ENCODE measurements around the gene METTL16. TPM values are rescaled to one million over a fixed set of nuclear protein-coding genes. Genes with fewer than 3 reads are reported as not detected.
"Not testable (repeated sequence)": the region's sequence is repeated elsewhere in the genome, so short reads cannot be mapped to it uniquely, and the experiment has no call there.

Gene METTL16
- total RNA-seq, 3 donors from 2014 or later, result 69.7 to 73.9 (median 70.0) TPM

- H3K9me3 Mint-ChIP-seq; ATAC-seq; DNase-seq; H3K4me3 Mint-ChIP-seq; H3K36me3 Mint-ChIP-seq (ENCODE audit: insufficient read depth); H3K4me1 Mint-ChIP-seq (ENCODE audit: low read depth); H3K27me3 Mint-ChIP-seq (ENCODE audit: low read depth): not testable (repeated sequence)
Measured at GRCh38 chr17:2521775-2522410, 10.2 kb upstream of the METTL16 start.

GRCh38 chr17:2521257-2521656, 9.6 kb upstream of the METTL16 start:
- H3K36me3 Mint-ChIP-seq (ENCODE audit: insufficient read depth), result no peaks in the 10 kb centered on the region
- DNase-seq (no peak), ATAC-seq (no peak)
- H3K27me3 Mint-ChIP-seq (ENCODE audit: low read depth), result no peaks in the 10 kb centered on the region
- H3K9me3 Mint-ChIP-seq, result no peaks in the 10 kb centered on the region
- H3K4me3 Mint-ChIP-seq, result no peak overlapping the region
- H3K4me1 Mint-ChIP-seq (ENCODE audit: low read depth), result no peaks in the 10 kb centered on the region

- H3K36me3 Mint-ChIP-seq (ENCODE audit: insufficient read depth), result no peaks in the 10 kb centered on the region
- no peak for ATAC-seq
Measured at GRCh38 chr17:2517539-2517938, 5.9 kb upstream of the METTL16 start.

DNA sequence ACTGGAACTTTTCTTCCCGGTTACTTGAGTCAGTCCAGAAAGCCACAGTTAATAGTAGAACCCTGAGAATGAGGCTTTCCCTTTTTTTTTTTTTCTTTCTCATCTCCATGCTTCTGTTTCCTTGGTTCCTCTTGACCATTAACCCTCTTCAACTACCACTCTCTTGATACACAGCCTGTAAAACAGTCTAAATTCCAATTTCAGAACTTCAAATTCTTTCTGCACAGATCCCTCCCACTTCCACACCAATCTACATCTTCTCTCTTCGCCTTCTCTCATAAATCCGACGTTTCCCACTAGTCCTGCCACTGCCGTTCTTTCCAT, 588 bp downstream of the METTL16 start:
- ATAC-seq, result no peak
- peaks cover 14% of the 10 kb centered on the region for H3K4me1 Mint-ChIP-seq (ENCODE audit: low read depth)
- H3K4me3 Mint-ChIP-seq, result no peak overlapping the region
- H3K9me3 Mint-ChIP-seq, result no peaks in the 10 kb centered on the region
- H3K27me3 Mint-ChIP-seq (ENCODE audit: low read depth), result no peaks in the 10 kb centered on the region
- DNase-seq, result no peak
- peaks cover 10% of the 10 kb centered on the region for H3K36me3 Mint-ChIP-seq (ENCODE audit: insufficient read depth)

More at GRCh38 chr17:2517539-2517938, 5.9 kb upstream of the METTL16 start:
- no peaks in the 10 kb centered on the region for H3K9me3 Mint-ChIP-seq
- DNase-seq, result no peak
- no peaks in the 10 kb centered on the region for H3K27me3 Mint-ChIP-seq (ENCODE audit: low read depth)
- no peaks in the 10 kb centered on the region for H3K4me1 Mint-ChIP-seq (ENCODE audit: low read depth)
- no peak overlapping the region for H3K4me3 Mint-ChIP-seq

GRCh38 chr17:2510559-2510958, 1.1 kb downstream of the METTL16 start:
- Mint-ChIP-seq H3K27me3 (ENCODE audit: low read depth) (no peaks in the 10 kb centered on the region), H3K4me1 (ENCODE audit: low read depth) (peaks cover 18% of the 10 kb centered on the region), H3K9me3 (no peaks in the 10 kb centered on the region), H3K4me3 (no peak overlapping the region), H3K36me3 (ENCODE audit: insufficient read depth) (peaks cover 12% of the 10 kb centered on the region)
- DNase-seq, result no peak
- ATAC-seq, result no peak

- H3K4me1 Mint-ChIP-seq (ENCODE audit: low read depth), result peaks cover 27% of the 10 kb centered on the region
- no peaks in the 10 kb centered on the region for H3K9me3 Mint-ChIP-seq
- H3K27me3 Mint-ChIP-seq (ENCODE audit: low read depth), result no peaks in the 10 kb centered on the region
- no peak overlapping the region for H3K4me3 Mint-ChIP-seq
- peaks cover 16% of the 10 kb centered on the region for H3K36me3 Mint-ChIP-seq (ENCODE audit: insufficient read depth)
- no peak for ATAC-seq
- no peak for DNase-seq
Measured at GRCh38 chr17:2508035-2508434, 3.7 kb downstream of the METTL16 start.

DNA sequence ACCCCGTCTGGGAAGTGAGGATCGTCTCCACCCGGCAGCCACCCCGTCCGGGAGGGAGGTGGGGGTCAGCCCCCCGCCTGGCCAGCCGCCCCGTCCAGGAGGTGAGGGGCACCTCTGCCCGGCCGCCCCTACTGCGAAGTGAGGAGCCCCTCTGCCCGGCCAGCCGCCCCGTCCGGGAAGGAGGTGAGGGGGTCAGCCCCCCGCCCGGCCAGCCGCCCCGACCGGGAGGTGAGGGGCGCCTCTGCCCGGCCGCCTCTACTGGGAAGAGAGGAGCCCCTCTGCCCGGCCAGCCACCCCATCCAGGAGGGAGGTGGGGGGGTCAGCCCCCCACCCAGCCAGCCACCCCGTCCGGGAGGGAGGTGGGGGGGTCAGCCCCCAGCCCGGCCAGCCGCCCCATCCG, 4.7 kb downstream of the METTL16 start:
- H3K27me3 Mint-ChIP-seq (ENCODE audit: low read depth); H3K4me3 Mint-ChIP-seq; ATAC-seq; H3K9me3 Mint-ChIP-seq; DNase-seq: not testable (repeated sequence)
- Mint-ChIP-seq H3K36me3 (ENCODE audit: insufficient read depth) (peaks cover 20% of the 10 kb centered on the region), H3K4me1 (ENCODE audit: low read depth) (peaks cover 32% of the 10 kb centered on the region)

DNA sequence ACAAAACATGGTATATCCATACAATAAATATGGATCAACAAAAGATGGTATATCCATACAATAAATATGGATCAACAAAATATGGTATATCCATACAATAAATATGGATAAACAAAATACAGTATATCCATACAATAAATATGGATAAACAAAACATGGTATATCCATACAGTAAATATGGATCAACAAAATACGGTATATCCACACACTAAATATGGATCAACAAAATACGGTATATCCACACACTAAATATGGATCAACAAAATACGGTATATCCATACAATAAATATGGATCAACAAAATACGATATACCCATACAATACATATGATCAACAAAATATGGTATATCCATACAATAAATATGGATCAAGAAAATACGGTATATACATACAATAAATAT, 8.1 kb downstream of the METTL16 start:
- DNase-seq (no peak), ATAC-seq (no peak)
- Mint-ChIP-seq H3K9me3 (no peaks in the 10 kb centered on the region), H3K27me3 (ENCODE audit: low read depth) (no peaks in the 10 kb centered on the region), H3K4me3 (no peak overlapping the region), H3K4me1 (ENCODE audit: low read depth) (peaks cover 30% of the 10 kb centered on the region), H3K36me3 (ENCODE audit: insufficient read depth) (peaks cover 29% of the 10 kb centered on the region)

- Mint-ChIP-seq H3K9me3 (no peaks in the 10 kb centered on the region), H3K4me1 (ENCODE audit: low read depth) (peaks cover 24% of the 10 kb centered on the region), H3K36me3 (ENCODE audit: insufficient read depth) (peaks cover 23% of the 10 kb centered on the region), H3K27me3 (ENCODE audit: low read depth) (no peaks in the 10 kb centered on the region), H3K4me3 (no peak overlapping the region)
- DNase-seq (no peak), ATAC-seq (no peak)
Measured at GRCh38 chr17:2502871-2503580, 8.7 kb downstream of the METTL16 start.

DNA sequence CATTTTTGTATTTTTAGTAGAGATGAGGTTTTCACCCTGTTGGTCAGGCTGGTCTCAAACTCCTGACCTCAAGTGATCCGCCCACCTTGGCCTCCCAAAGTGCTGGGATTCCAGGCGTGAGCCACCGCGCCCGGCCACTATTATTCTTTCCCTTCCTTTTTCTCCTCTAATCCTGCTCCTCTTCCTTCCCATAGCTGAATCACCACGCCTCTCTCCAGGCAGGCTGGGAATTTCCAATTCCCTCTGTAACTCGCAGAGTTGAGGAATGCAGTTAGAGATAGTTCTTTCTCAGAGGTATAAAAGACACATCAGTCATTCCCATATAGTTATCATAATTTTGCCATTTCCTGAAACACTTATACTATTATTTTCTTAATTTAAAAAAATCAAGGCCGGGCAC, 11.2 kb downstream of the METTL16 start:
- Mint-ChIP-seq H3K27me3 (ENCODE audit: low read depth) (no peaks in the 10 kb centered on the region), H3K36me3 (ENCODE audit: insufficient read depth) (peaks cover 21% of the 10 kb centered on the region), H3K4me1 (ENCODE audit: low read depth) (peaks cover 17% of the 10 kb centered on the region), H3K9me3 (no peaks in the 10 kb centered on the region), H3K4me3 (no peak overlapping the region)
- ATAC-seq (no peak), DNase-seq (no peak)

DNA sequence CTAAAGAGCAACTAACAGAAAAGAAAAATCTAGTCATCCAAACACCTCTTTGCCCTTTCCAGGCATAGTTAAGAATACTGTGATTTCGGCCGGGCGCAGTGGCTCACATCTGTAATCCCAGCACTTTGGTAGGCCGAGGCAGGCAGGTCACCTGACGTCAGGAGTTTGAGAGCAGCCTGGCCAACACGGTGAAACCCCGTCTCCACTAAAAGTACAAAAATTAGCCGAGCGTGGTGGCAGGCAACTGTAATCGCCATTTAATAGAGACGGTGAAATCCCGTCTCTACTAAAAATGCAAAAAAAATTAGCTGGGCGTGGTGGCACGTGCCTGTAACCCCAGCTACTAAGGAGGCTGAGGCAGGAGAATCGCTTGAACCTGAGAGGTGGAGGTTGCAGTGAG, 22.4 kb downstream of the METTL16 start:
- Mint-ChIP-seq H3K4me1 (ENCODE audit: low read depth) (peaks cover 22% of the 10 kb centered on the region), H3K36me3 (ENCODE audit: insufficient read depth) (peaks cover 12% of the 10 kb centered on the region)
- H3K27me3 Mint-ChIP-seq (ENCODE audit: low read depth); ATAC-seq; DNase-seq; H3K4me3 Mint-ChIP-seq; H3K9me3 Mint-ChIP-seq: not testable (repeated sequence)

GRCh38 chr17:2487306-2487705, 24.4 kb downstream of the METTL16 start:
- ATAC-seq (no peak), DNase-seq (no peak)
- H3K27me3 Mint-ChIP-seq (ENCODE audit: low read depth), result no peaks in the 10 kb centered on the region
- no peak overlapping the region for H3K4me3 Mint-ChIP-seq
- peaks cover 16% of the 10 kb centered on the region for H3K36me3 Mint-ChIP-seq (ENCODE audit: insufficient read depth)
- peaks cover 37% of the 10 kb centered on the region for H3K4me1 Mint-ChIP-seq (ENCODE audit: low read depth)
- no peaks in the 10 kb centered on the region for H3K9me3 Mint-ChIP-seq

GRCh38 chr17:2486709-2487108, 25.0 kb downstream of the METTL16 start:
- not testable (repeated sequence) for DNase-seq; H3K9me3 Mint-ChIP-seq; ATAC-seq; H3K4me3 Mint-ChIP-seq; H3K27me3 Mint-ChIP-seq (ENCODE audit: low read depth)
- peaks cover 43% of the 10 kb centered on the region for H3K4me1 Mint-ChIP-seq (ENCODE audit: low read depth)
- peaks cover 18% of the 10 kb centered on the region for H3K36me3 Mint-ChIP-seq (ENCODE audit: insufficient read depth)

DNA sequence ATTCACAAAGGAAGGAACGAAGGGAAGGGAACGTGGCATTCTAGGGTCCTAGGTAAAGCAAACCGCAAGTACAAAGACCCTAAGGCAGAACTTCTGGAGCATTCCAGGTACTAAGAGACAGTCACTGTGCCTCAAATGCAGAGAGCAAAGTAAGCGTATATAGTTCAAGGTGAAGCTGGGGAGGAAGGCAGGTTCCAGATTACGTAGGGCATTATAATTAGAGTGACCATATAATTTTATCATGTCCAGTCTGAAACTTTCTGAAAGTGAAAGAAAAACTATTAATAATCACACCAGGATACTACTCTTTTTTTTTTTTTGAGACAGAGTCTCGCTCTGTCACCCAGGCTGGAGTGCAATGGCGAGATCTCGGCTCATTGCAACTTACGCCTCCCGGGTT, 25.7 kb downstream of the METTL16 start:
- ATAC-seq, result no peak
- peaks cover 18% of the 10 kb centered on the region for H3K36me3 Mint-ChIP-seq (ENCODE audit: insufficient read depth)
- H3K4me1 Mint-ChIP-seq (ENCODE audit: low read depth), result peaks cover 48% of the 10 kb centered on the region
- H3K9me3 Mint-ChIP-seq, result no peaks in the 10 kb centered on the region
- H3K27me3 Mint-ChIP-seq (ENCODE audit: low read depth), result no peaks in the 10 kb centered on the region
- H3K4me3 Mint-ChIP-seq, result no peak overlapping the region
- no peak for DNase-seq

GRCh38 chr17:2485543-2485942, 26.1 kb downstream of the METTL16 start:
- DNase-seq (no peak), ATAC-seq (no peak)
- Mint-ChIP-seq H3K9me3 (no peaks in the 10 kb centered on the region), H3K4me3 (no peak overlapping the region), H3K27me3 (ENCODE audit: low read depth) (no peaks in the 10 kb centered on the region), H3K4me1 (ENCODE audit: low read depth) (peaks cover 46% of the 10 kb centered on the region), H3K36me3 (ENCODE audit: insufficient read depth) (peaks cover 18% of the 10 kb centered on the region)

Measured in activated T-cell treated with anti-CD3 and anti-CD28 coated beads, Interleukin-2, amount 50 U/mL, for 4 hours (primary cell).